ES-I3 (cell line): Measurements from ENCODE around the gene CREB3.

Experiments used
- H3K36me3 ChIP-seq: 2 replicates; pipeline ENCODE4 v1.6.1; 2013; ENCODE audit warnings: mild to moderate bottlenecking, low read length, control low read depth, moderate library complexity; ENCODE audit not compliant: insufficient read depth
- H3K4me1 ChIP-seq: 2 replicates; pipeline ENCODE4 v1.6.1; 2013; ENCODE audit warnings: mild to moderate bottlenecking, control low read depth, low read length; ENCODE audit not compliant: insufficient read depth
- H3K9ac ChIP-seq: 2 replicates; pipeline ENCODE4 v1.6.1; 2013; ENCODE audit warnings: low read depth, mild to moderate bottlenecking, low read length, moderate library complexity
- H3K9me3 ChIP-seq: 2 replicates; pipeline ENCODE4 v1.6.1; 2013; ENCODE audit warnings: mild to moderate bottlenecking, low read length, moderate library complexity; ENCODE audit not compliant: control insufficient read depth, insufficient read depth

CREB3 gene

GRCh38 chr9:35757226-35757891, 24.9 kb downstream of the CREB3 start:
- H3K36me3 ChIP-seq = no peaks in the 10 kb centered on the region; the same call in 1 of the 2 replicates
- no peaks in the 10 kb centered on the region for H3K9me3 ChIP-seq
- H3K4me1 ChIP-seq = no peaks in the 10 kb centered on the region; the same call in 1 of the 2 replicates
- H3K9ac ChIP-seq = peak overlapping the region; percentile 99

- Histone ChIP-seq H3K9ac (peak overlapping the region; percentile 99), H3K9me3 (no peaks in the 10 kb centered on the region), H3K4me1 (no peaks in the 10 kb centered on the region; the same call in 1 of the 2 replicates), H3K36me3 (no peaks in the 10 kb centered on the region; the same call in 1 of the 2 replicates)
These were observed 25.4 kb downstream of the CREB3 start for GRCh38 chr9:35757892-35758275.

- Histone ChIP-seq H3K4me1 (no peaks in the 10 kb centered on the region; the same call in 1 of the 2 replicates), H3K9ac (no peak overlapping the region)
These were observed 26.1 kb downstream of the CREB3 start for GRCh38 chr9:35758475-35759050.

GRCh38 chr9:35759795-35760194, 27.3 kb downstream of the CREB3 start:
- H3K9ac ChIP-seq = no peak overlapping the region
- H3K4me1 ChIP-seq = no peaks in the 10 kb centered on the region; the same call in 1 of the 2 replicates
- no peaks in the 10 kb centered on the region for H3K36me3 ChIP-seq
- no peaks in the 10 kb centered on the region for H3K9me3 ChIP-seq

More at GRCh38 chr9:35758475-35759050, 26.1 kb downstream of the CREB3 start:
- no peaks in the 10 kb centered on the region for H3K36me3 ChIP-seq
- H3K9me3 ChIP-seq = no peaks in the 10 kb centered on the region

GRCh38 chr9:35760651-35761050, 28.2 kb downstream of the CREB3 start:
- H3K9ac ChIP-seq = no peak overlapping the region
- H3K36me3 ChIP-seq = no peaks in the 10 kb centered on the region
- H3K4me1 ChIP-seq = no peaks in the 10 kb centered on the region; the same call in 1 of the 2 replicates
- H3K9me3 ChIP-seq = no peaks in the 10 kb centered on the region

- H3K4me1 ChIP-seq = no peaks in the 10 kb centered on the region; the same call in 1 of the 2 replicates
- H3K9me3 ChIP-seq = no peaks in the 10 kb centered on the region
- no peak overlapping the region for H3K9ac ChIP-seq
- no peaks in the 10 kb centered on the region for H3K36me3 ChIP-seq
These were observed 30.7 kb downstream of the CREB3 start for GRCh38 chr9:35763181-35763580.

GRCh38 chr9:35763803-35764202, 31.3 kb downstream of the CREB3 start:
- no peaks in the 10 kb centered on the region for H3K36me3 ChIP-seq
- H3K9me3 ChIP-seq = no peaks in the 10 kb centered on the region
- H3K9ac ChIP-seq = no peak overlapping the region
- H3K4me1 ChIP-seq = no peaks in the 10 kb centered on the region; the same call in 1 of the 2 replicates

- no peak overlapping the region for H3K9ac ChIP-seq
- no peaks in the 10 kb centered on the region for H3K36me3 ChIP-seq
- H3K9me3 ChIP-seq = no peaks in the 10 kb centered on the region
- H3K4me1 ChIP-seq = no peaks in the 10 kb centered on the region
These were observed 34.5 kb downstream of the CREB3 start for GRCh38 chr9:35766997-35767396.

- no peaks in the 10 kb centered on the region for H3K36me3 ChIP-seq
- no peak overlapping the region for H3K9ac ChIP-seq
- no peaks in the 10 kb centered on the region for H3K4me1 ChIP-seq
- no peaks in the 10 kb centered on the region for H3K9me3 ChIP-seq
These were observed 35.0 kb downstream of the CREB3 start for GRCh38 chr9:35767458-35767857.

GRCh38 chr9:35769763-35770162, 37.3 kb downstream of the CREB3 start:
- Histone ChIP-seq H3K9ac (no peak overlapping the region), H3K4me1 (no peaks in the 10 kb centered on the region), H3K9me3 (no peaks in the 10 kb centered on the region), H3K36me3 (no peaks in the 10 kb centered on the region)

- H3K4me1 ChIP-seq = peaks cover 12% of the 10 kb centered on the region; the same call in 1 of the 2 replicates
These were observed 38.6 kb downstream of the CREB3 start for GRCh38 chr9:35771075-35771433.

GRCh38 chr9:35771534-35771933, 39.1 kb downstream of the CREB3 start:
- Histone ChIP-seq H3K9ac (no peak overlapping the region), H3K9me3 (no peaks in the 10 kb centered on the region), H3K36me3 (no peaks in the 10 kb centered on the region), H3K4me1 (peaks cover 14% of the 10 kb centered on the region; the same call in 1 of the 2 replicates)

More at GRCh38 chr9:35771075-35771433, 38.6 kb downstream of the CREB3 start:
- Histone ChIP-seq H3K9ac (no peak overlapping the region), H3K36me3 (no peaks in the 10 kb centered on the region), H3K9me3 (no peaks in the 10 kb centered on the region)

GRCh38 chr9:35771943-35772342, 39.5 kb downstream of the CREB3 start:
- no peaks in the 10 kb centered on the region for H3K9me3 ChIP-seq
- no peak overlapping the region for H3K9ac ChIP-seq
- H3K36me3 ChIP-seq = no peaks in the 10 kb centered on the region
- peaks cover 14% of the 10 kb centered on the region; the same call in 1 of the 2 replicates for H3K4me1 ChIP-seq

- Histone ChIP-seq H3K9me3 (no peaks in the 10 kb centered on the region), H3K4me1 (peaks cover 14% of the 10 kb centered on the region; the same call in 1 of the 2 replicates), H3K36me3 (no peaks in the 10 kb centered on the region), H3K9ac (no peak overlapping the region)
These were observed 42.6 kb downstream of the CREB3 start for GRCh38 chr9:35774907-35775635.
